ENCODE data around the gene IL17C. TPM values are rescaled to one million over a fixed set of nuclear protein-coding genes. Genes with fewer than 3 reads are reported as not detected.

The IL17C gene
- under 1 TPM; 0.42 to 0.56 TPM for total RNA-seq

GRCh38 chr16:88638323-88639230 lies at the start of gene IL17C:
Gene IL17C, plus strand, starts transcription at chr16:88638572. Its CDS starts 70 bp downstream, at chr16:88638642.
- Mint-ChIP-seq H3K4me3 (peak within 1 kb of the TSS; percentile 22), H3K9me3 (no peaks in the 10 kb centered on the region), H3K27ac (no peak within 1 kb of the TSS), H3K27me3 (peaks cover 12% of the 10 kb centered on the region), H3K36me3 (ENCODE audit: low read depth) (peaks cover 9% of the 10 kb centered on the region), H3K4me1 (peaks cover 14% of the 10 kb centered on the region)
- ATAC-seq (replicated peaks) = no peak

GRCh38 chr16:88588754-88589153 lies 49.6 kb upstream of the IL17C start:
- peak; percentile 54 for ATAC-seq (replicated peaks)
- peaks cover 41% of the 10 kb centered on the region for H3K4me1 Mint-ChIP-seq
- H3K27ac Mint-ChIP-seq = peak overlapping the region; percentile 84
- H3K36me3 Mint-ChIP-seq (ENCODE audit: low read depth) = peaks cover 94% of the 10 kb centered on the region
- H3K9me3 Mint-ChIP-seq = no peaks in the 10 kb centered on the region
- no peaks in the 10 kb centered on the region for H3K27me3 Mint-ChIP-seq
- H3K4me3 Mint-ChIP-seq = peak overlapping the region; percentile 82

- H3K9me3 Mint-ChIP-seq = no peaks in the 10 kb centered on the region
- H3K36me3 Mint-ChIP-seq (ENCODE audit: low read depth) = peaks cover 98% of the 10 kb centered on the region
- H3K4me3 Mint-ChIP-seq = peak overlapping the region; percentile 82
- peak; percentile 72 for ATAC-seq (replicated peaks)
- peaks cover 41% of the 10 kb centered on the region for H3K4me1 Mint-ChIP-seq
- no peaks in the 10 kb centered on the region for H3K27me3 Mint-ChIP-seq
- peak overlapping the region; percentile 84 for H3K27ac Mint-ChIP-seq
Observed at GRCh38 chr16:88589441-88589840, 48.9 kb upstream of the IL17C start.

- Mint-ChIP-seq H3K4me3 (peak overlapping the region; percentile 82), H3K27ac (peak overlapping the region; percentile 88), H3K36me3 (ENCODE audit: low read depth) (peaks cover 93% of the 10 kb centered on the region), H3K9me3 (no peaks in the 10 kb centered on the region), H3K27me3 (no peaks in the 10 kb centered on the region), H3K4me1 (peaks cover 33% of the 10 kb centered on the region)
- ATAC-seq (replicated peaks) = peak; percentile 76
Observed at GRCh38 chr16:88591577-88592021, 46.8 kb upstream of the IL17C start.

GRCh38 chr16:88593061-88593460 lies 45.3 kb upstream of the IL17C start:
- peaks cover 28% of the 10 kb centered on the region for H3K4me1 Mint-ChIP-seq
- H3K27ac Mint-ChIP-seq = no peak overlapping the region
- no peaks in the 10 kb centered on the region for H3K27me3 Mint-ChIP-seq
- peaks cover 93% of the 10 kb centered on the region for H3K36me3 Mint-ChIP-seq (ENCODE audit: low read depth)
- ATAC-seq (replicated peaks) = no peak
- peak overlapping the region; percentile 82 for H3K4me3 Mint-ChIP-seq
- H3K9me3 Mint-ChIP-seq = no peaks in the 10 kb centered on the region

- Mint-ChIP-seq H3K27me3 (no peaks in the 10 kb centered on the region), H3K9me3 (no peaks in the 10 kb centered on the region), H3K36me3 (ENCODE audit: low read depth) (peaks cover 93% of the 10 kb centered on the region), H3K27ac (no peak overlapping the region), H3K4me3 (no peak overlapping the region), H3K4me1 (peaks cover 24% of the 10 kb centered on the region)
- ATAC-seq (replicated peaks) = no peak
Observed at GRCh38 chr16:88593489-88593888, 44.9 kb upstream of the IL17C start.

GRCh38 chr16:88593910-88594309 lies 44.5 kb upstream of the IL17C start:
- ATAC-seq (replicated peaks) = no peak
- Mint-ChIP-seq H3K27ac (no peak overlapping the region), H3K36me3 (ENCODE audit: low read depth) (peaks cover 93% of the 10 kb centered on the region), H3K9me3 (no peaks in the 10 kb centered on the region), H3K27me3 (no peaks in the 10 kb centered on the region), H3K4me1 (peaks cover 22% of the 10 kb centered on the region), H3K4me3 (no peak overlapping the region)

- Mint-ChIP-seq H3K9me3 (no peaks in the 10 kb centered on the region), H3K36me3 (ENCODE audit: low read depth) (peaks cover 93% of the 10 kb centered on the region), H3K4me1 (peaks cover 12% of the 10 kb centered on the region), H3K4me3 (no peak overlapping the region), H3K27me3 (no peaks in the 10 kb centered on the region), H3K27ac (no peak overlapping the region)
- no peak for ATAC-seq (replicated peaks)
Observed at GRCh38 chr16:88595101-88595500, 43.3 kb upstream of the IL17C start.

GRCh38 chr16:88595921-88596320 lies 42.5 kb upstream of the IL17C start:
- Mint-ChIP-seq H3K27ac (no peak overlapping the region), H3K4me1 (peaks cover 12% of the 10 kb centered on the region), H3K9me3 (no peaks in the 10 kb centered on the region), H3K36me3 (ENCODE audit: low read depth) (peaks cover 93% of the 10 kb centered on the region), H3K4me3 (no peak overlapping the region), H3K27me3 (no peaks in the 10 kb centered on the region)
- no peak for ATAC-seq (replicated peaks)

- H3K27me3 Mint-ChIP-seq = no peaks in the 10 kb centered on the region
- H3K36me3 Mint-ChIP-seq (ENCODE audit: low read depth) = peaks cover 93% of the 10 kb centered on the region
- no peaks in the 10 kb centered on the region for H3K9me3 Mint-ChIP-seq
- H3K4me1 Mint-ChIP-seq = peaks cover 12% of the 10 kb centered on the region
- no peak overlapping the region for H3K27ac Mint-ChIP-seq
- ATAC-seq (replicated peaks) = peak; percentile 58
- no peak overlapping the region for H3K4me3 Mint-ChIP-seq
Observed at GRCh38 chr16:88596483-88596882, 41.9 kb upstream of the IL17C start.

- H3K27ac Mint-ChIP-seq = no peak overlapping the region
- no peaks in the 10 kb centered on the region for H3K9me3 Mint-ChIP-seq
- peaks cover 4% of the 10 kb centered on the region for H3K4me1 Mint-ChIP-seq
- H3K36me3 Mint-ChIP-seq (ENCODE audit: low read depth) = peaks cover 94% of the 10 kb centered on the region
- no peak overlapping the region for H3K4me3 Mint-ChIP-seq
- no peaks in the 10 kb centered on the region for H3K27me3 Mint-ChIP-seq
- ATAC-seq (replicated peaks) = no peak
Observed at GRCh38 chr16:88597856-88598491, 40.4 kb upstream of the IL17C start.

- Mint-ChIP-seq H3K36me3 (ENCODE audit: low read depth) (peaks cover 93% of the 10 kb centered on the region), H3K27ac (no peak overlapping the region), H3K27me3 (no peaks in the 10 kb centered on the region), H3K4me3 (no peak overlapping the region), H3K9me3 (no peaks in the 10 kb centered on the region), H3K4me1 (peaks cover 4% of the 10 kb centered on the region)
- no peak for ATAC-seq (replicated peaks)
Observed at GRCh38 chr16:88599092-88599733, 39.2 kb upstream of the IL17C start.

- Mint-ChIP-seq H3K27ac (no peak overlapping the region), H3K36me3 (ENCODE audit: low read depth) (peaks cover 94% of the 10 kb centered on the region), H3K9me3 (no peaks in the 10 kb centered on the region), H3K4me1 (peaks cover 4% of the 10 kb centered on the region), H3K27me3 (no peaks in the 10 kb centered on the region), H3K4me3 (no peak overlapping the region)
- ATAC-seq (replicated peaks) = no peak
Observed at GRCh38 chr16:88599825-88600538, 38.4 kb upstream of the IL17C start.

GRCh38 chr16:88600539-88600896 lies 37.9 kb upstream of the IL17C start:
- H3K36me3 Mint-ChIP-seq (ENCODE audit: low read depth) = peaks cover 92% of the 10 kb centered on the region
- no peaks in the 10 kb centered on the region for H3K27me3 Mint-ChIP-seq
- H3K27ac Mint-ChIP-seq = no peak overlapping the region
- peaks cover 4% of the 10 kb centered on the region for H3K4me1 Mint-ChIP-seq
- ATAC-seq (replicated peaks) = no peak
- no peak overlapping the region for H3K4me3 Mint-ChIP-seq
- H3K9me3 Mint-ChIP-seq = no peaks in the 10 kb centered on the region

All from activated T-helper 17 cell treated with anti-CD3 and anti-CD28 coated beads, Interleukin-2, amount 50 U/mL, for 72 hours (primary cell).